ACC112 (cell line): ENCODE data around the gene AGA.

ENCODE experiments used
- H2AFZ ChIP-seq: fragments of 200-600 bp; sonication (generic); one replicate; pipeline ENCODE4 v1.6.0; 2017; ENCODE audit warnings: antibody characterized with exemption, low read length; ENCODE audit not compliant: unreplicated experiment
- H3K27ac ChIP-seq: fragments of 200-600 bp; sonication (generic); 2 replicates; pipeline ENCODE4 v1.5.1; 2014; ENCODE audit warnings: low read depth, mild to moderate bottlenecking, antibody characterized with exemption, low read length, moderate library complexity
- H3K27me3 ChIP-seq: fragments of 200-600 bp; sonication (generic); 2 replicates; pipeline ENCODE4 v1.6.1; 2014; ENCODE audit warnings: mild to moderate bottlenecking, antibody characterized with exemption, low read length, moderate library complexity, mixed read lengths; ENCODE audit not compliant: insufficient read depth
- H3K36me3 ChIP-seq: fragments of 200-600 bp; sonication (generic); 2 replicates; pipeline ENCODE4 v1.6.1; 2016; ENCODE audit warnings: mild to moderate bottlenecking, antibody characterized with exemption, low read length, moderate library complexity, mixed read lengths; ENCODE audit not compliant: insufficient read depth
- H3K4me1 ChIP-seq: fragments of 200-600 bp; sonication (generic); one replicate; pipeline ENCODE4 v1.6.1; 2016; ENCODE audit warnings: low read length, mixed read lengths; ENCODE audit not compliant: insufficient read depth, unreplicated experiment, control insufficient read depth
- H3K4me3 ChIP-seq: fragments of 200-600 bp; sonication (generic); 2 replicates; pipeline ENCODE4 v1.5.1; 2014; ENCODE audit warnings: mild to moderate bottlenecking, low read depth, low read length
- H3K79me2 ChIP-seq: fragments of 200-600 bp; sonication (generic); one replicate; pipeline ENCODE4 v1.6.0; 2016; ENCODE audit warnings: low read length; ENCODE audit not compliant: control insufficient read depth, unreplicated experiment, insufficient read depth

AGA gene

DNA sequence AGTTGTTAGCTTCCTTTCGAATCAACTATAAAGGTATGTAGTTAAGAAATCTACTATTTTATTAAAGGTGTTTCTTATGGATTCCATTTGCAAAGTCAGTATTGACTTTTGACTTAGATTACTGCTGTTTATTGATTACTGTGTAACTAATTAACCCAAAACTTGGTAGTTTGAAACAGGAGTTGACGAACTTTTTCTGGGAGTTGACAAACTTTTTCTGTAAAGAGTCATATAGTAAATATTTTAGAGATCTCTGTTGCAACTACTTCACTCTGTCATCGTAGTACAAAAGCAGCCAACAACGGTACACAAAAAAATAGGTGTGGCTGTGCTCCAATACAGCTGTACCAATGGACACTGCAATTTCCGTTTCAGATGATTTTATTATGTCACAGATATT lies 30.2 kb downstream of the AGA start:
- Histone ChIP-seq H3K4me1 (no peaks in the 10 kb centered on the region), H3K79me2 (no peaks in the 10 kb centered on the region), H3K27me3 (no peaks in the 10 kb centered on the region), H3K36me3 (no peaks in the 10 kb centered on the region), H2AFZ (no peak overlapping the region), H3K4me3 (no peak overlapping the region), H3K27ac (no peak overlapping the region)

DNA sequence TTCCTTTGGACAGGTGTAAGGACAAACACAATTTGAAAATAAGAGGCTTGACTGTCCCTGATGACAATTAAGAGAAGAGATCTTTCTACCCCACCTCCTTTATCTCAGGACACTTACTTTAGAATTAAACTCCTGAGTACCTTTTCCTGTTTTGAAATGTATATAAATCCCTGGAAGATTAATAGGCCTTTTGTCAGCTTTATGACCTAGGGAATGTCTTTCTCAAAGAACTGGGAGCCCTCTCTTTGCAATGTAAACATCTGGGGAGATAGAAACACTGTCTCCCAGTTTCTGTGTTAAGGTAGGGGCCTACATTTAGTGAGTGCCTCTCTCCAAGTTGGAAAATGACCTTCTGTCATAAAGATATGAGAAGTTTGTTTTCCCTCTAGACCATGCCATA lies 31.7 kb downstream of the AGA start:
- Histone ChIP-seq H3K4me3 (no peak overlapping the region), H3K79me2 (no peaks in the 10 kb centered on the region), H3K27me3 (no peaks in the 10 kb centered on the region), H2AFZ (no peak overlapping the region), H3K27ac (no peak overlapping the region), H3K36me3 (no peaks in the 10 kb centered on the region), H3K4me1 (no peaks in the 10 kb centered on the region)

DNA sequence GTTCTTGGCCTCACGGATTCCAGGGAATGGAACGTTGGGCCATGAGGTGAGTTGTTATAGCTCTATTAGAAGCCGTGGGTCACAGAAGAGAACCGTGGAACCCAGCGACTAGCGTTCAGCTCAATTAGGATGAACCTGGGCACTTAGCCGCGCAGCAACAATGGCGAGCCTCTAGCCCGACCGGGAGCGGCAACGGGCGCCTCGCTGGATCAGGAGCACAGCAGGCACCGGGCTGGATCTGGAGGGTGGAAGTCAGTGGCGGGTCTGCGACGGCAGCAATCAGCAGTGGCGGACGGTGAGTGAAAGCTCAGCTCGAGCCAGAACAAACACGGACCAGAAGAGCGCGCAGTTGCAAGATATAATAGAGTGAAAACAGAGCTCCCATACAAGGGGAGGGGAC lies 34.2 kb downstream of the AGA start:
- Histone ChIP-seq H3K79me2 (no peaks in the 10 kb centered on the region), H3K4me1 (no peaks in the 10 kb centered on the region), H3K36me3 (no peaks in the 10 kb centered on the region), H3K27me3 (peaks cover 13% of the 10 kb centered on the region; the same call in 1 of the 2 replicates), H3K4me3 (no peak overlapping the region), H3K27ac (no peak overlapping the region), H2AFZ (no peak overlapping the region)

DNA sequence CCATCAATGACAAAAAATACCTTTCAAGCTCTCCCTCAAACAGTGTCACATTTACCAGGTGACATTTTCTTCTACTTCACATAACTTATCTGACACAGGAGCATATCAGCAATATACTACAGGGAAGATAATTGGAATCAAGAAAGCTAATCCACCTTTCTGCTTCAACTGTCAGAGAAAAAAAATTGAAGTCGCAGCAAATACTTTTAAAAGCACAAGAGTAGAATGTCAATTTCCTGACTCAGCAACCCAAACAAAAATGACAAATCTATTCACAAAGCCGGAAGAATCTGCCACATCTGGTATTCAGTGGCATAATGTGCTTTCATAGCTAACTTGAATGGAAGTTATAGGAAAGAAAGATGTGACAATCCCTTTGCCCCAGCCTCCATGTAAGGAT lies 36.7 kb downstream of the AGA start:
- Histone ChIP-seq H3K36me3 (no peaks in the 10 kb centered on the region), H3K4me1 (no peaks in the 10 kb centered on the region), H3K4me3 (no peak overlapping the region), H3K79me2 (no peaks in the 10 kb centered on the region), H3K27me3 (peaks cover 13% of the 10 kb centered on the region; the same call in 1 of the 2 replicates), H2AFZ (no peak overlapping the region), H3K27ac (no peak overlapping the region)

DNA sequence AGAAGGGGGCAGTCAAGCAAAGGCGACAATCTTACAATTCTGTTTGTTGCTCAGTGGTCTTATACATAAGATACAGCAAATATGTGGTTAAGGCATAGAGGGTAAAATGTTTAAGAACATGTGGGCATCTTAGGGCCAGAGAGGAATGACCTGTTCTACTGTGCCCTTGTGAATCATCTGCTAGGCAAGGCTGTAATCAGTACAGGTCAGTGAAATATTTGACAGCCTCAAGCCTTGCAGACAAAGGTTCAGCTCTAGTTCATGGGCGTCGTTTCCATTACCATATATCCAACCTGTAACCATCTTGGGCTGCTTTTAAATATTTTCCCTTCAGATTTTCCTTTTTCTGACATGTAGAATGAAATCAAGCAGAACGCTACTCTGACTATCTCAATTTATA lies 37.3 kb downstream of the AGA start:
- Histone ChIP-seq H3K4me1 (no peaks in the 10 kb centered on the region), H3K4me3 (no peak overlapping the region), H3K27ac (no peak overlapping the region), H2AFZ (no peak overlapping the region), H3K27me3 (peaks cover 13% of the 10 kb centered on the region; the same call in 1 of the 2 replicates), H3K36me3 (no peaks in the 10 kb centered on the region), H3K79me2 (no peaks in the 10 kb centered on the region)

DNA sequence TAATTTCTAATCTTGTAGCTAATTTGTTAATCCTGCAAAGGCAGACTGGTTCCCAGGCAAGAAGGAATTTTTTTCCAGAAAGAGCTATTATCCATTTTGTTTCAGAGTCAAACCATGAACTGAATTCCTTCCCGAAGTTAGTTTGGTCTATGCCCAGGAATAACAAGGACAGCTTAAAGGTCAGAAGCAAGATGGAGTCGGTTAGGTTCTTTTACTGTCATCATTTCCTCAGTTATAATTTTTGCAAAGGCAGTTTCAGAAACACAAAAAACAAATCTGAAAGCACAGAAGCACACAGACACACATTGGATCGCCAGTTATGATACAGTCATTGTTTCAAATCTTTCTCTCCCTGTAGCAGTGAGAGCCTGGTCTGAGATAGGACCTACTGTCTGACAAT lies 37.9 kb downstream of the AGA start:
- Histone ChIP-seq H3K79me2 (no peaks in the 10 kb centered on the region), H3K27ac (no peak overlapping the region), H3K4me3 (no peak overlapping the region), H2AFZ (no peak overlapping the region), H3K4me1 (no peaks in the 10 kb centered on the region), H3K36me3 (no peaks in the 10 kb centered on the region), H3K27me3 (peaks cover 13% of the 10 kb centered on the region; the same call in 1 of the 2 replicates)

DNA sequence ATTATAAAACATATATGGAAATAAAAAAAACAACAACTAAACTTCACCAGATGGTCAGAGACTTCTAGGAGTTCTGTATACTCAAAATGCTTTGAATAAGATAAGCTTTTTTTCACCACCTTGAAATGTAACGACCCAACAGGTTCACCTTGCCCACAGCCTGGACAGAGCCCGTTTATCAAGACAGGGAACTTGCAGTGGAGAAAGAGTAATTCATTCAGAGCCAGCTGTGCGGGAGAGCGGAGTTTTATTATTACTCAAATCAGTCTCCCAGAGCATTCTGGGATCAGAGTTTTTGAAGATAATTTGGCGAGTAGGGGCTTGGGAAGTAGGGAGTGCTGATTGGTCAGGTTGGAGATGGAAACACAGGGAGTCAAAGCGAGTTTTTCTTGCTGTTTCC lies 38.5 kb downstream of the AGA start:
- Histone ChIP-seq H3K27ac (no peak overlapping the region), H3K79me2 (no peaks in the 10 kb centered on the region), H3K27me3 (peaks cover 13% of the 10 kb centered on the region; the same call in 1 of the 2 replicates), H3K4me3 (no peak overlapping the region), H3K36me3 (no peaks in the 10 kb centered on the region), H3K4me1 (no peaks in the 10 kb centered on the region), H2AFZ (no peak overlapping the region)

DNA sequence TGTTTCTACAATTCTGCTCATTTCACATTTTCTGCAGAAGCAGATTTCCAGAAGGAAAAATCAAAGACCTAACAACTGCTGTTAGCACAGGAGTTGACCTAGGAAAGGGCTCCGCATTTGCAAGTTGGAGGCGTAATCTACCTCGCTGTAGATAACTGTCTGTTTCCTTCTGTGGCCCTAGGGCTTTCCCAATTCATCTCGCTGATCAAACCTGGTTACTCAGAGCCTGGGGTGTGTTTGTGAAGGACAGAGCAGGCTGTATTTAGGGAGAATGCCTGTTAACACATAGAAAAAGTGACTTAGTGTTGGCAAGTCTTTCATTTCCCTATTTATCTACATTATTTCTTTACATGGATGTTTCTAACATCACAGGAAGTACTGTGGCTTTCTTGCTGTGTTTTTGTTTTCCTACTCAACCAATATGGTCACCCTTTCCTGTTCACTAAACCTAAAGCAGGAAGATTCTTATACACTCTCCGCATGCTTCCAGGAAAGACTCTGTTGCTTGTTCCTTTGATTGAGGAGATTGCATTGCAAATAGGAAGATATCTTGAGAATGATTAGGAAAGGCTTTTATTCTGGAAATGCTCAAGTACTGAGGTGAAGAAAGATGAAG lies 40.5 kb downstream of the AGA start:
- Histone ChIP-seq H3K36me3 (no peaks in the 10 kb centered on the region), H3K4me3 (no peak overlapping the region), H3K27me3 (peaks cover 13% of the 10 kb centered on the region; the same call in 1 of the 2 replicates), H3K4me1 (no peaks in the 10 kb centered on the region), H2AFZ (no peak overlapping the region), H3K79me2 (no peaks in the 10 kb centered on the region), H3K27ac (no peak overlapping the region)

DNA sequence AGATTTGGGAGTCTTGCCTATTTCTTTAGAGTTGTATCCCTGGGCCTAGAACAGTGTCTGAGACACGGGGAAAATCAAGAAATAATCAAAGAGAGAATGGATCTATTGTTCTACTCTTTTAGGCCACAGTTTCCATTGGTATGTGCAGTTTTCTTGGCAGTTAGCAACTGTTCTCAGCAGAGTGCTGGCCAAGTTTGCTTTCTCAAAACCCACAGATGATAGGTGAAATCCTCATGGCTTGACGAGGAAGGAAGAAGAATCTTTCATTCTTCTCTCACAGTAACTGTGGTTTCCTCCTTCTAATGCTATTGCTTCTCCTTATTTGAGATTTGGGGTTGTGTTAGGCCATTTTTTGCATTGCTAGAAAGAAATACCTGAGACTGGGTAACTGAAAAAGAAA lies 42.2 kb downstream of the AGA start:
- peaks cover 8% of the 10 kb centered on the region; the same call in 1 of the 2 replicates for H3K27me3 ChIP-seq
- H3K4me3 ChIP-seq = no peak overlapping the region
- no peaks in the 10 kb centered on the region for H3K79me2 ChIP-seq
- H3K36me3 ChIP-seq = no peaks in the 10 kb centered on the region
- H3K27ac ChIP-seq = no peak overlapping the region
- H2AFZ ChIP-seq = no peak overlapping the region
- no peaks in the 10 kb centered on the region for H3K4me1 ChIP-seq

DNA sequence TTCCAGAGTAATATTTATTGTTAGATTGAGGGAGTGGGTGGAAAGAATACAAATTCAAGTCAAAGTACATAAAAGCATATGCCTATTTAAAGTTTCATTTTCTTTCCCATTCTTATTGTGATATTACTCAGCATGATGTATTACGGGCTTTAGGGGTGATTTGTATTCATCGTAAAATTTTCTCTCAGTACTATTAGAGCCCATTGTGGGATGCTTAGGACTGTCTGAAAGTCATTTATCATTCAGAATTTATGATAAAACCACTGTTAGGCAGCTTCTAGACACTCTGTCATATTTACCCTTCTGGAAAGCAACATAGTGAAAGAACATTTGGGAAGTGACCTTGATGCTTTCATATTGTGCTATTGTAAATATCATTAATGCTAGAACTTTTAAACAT lies 45.9 kb downstream of the AGA start:
- Histone ChIP-seq H3K27me3 (no peaks in the 10 kb centered on the region), H3K4me1 (no peaks in the 10 kb centered on the region), H3K4me3 (no peak overlapping the region), H3K79me2 (no peaks in the 10 kb centered on the region), H2AFZ (no peak overlapping the region), H3K27ac (no peak overlapping the region), H3K36me3 (no peaks in the 10 kb centered on the region)

DNA sequence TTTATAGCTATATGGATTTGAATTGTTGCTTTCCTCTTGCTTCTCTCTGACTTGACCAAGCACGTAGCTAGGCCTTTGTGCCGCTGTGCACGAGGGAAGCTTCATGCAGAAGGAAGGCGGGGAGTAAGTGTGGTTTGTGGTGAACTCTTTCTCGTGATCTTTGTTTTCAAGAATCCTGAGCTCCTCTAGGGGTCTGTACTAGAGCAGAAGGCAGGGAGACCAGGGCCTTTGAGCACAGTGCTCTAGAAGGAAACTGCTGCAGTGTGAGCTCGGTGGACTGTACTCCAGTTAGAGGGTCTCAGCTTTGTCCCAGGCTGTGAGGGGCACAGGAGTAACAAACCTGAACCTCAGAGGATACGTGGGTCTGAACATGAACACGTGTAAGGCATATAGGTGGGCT lies 49.0 kb downstream of the AGA start:
- H3K79me2 ChIP-seq = no peaks in the 10 kb centered on the region
- H3K4me3 ChIP-seq = no peak overlapping the region
- no peak overlapping the region for H2AFZ ChIP-seq
- H3K4me1 ChIP-seq = peaks cover 4% of the 10 kb centered on the region
- H3K27ac ChIP-seq = no peak overlapping the region
- H3K36me3 ChIP-seq = no peaks in the 10 kb centered on the region
- H3K27me3 ChIP-seq = no peaks in the 10 kb centered on the region
